WTC11 (cell line): ENCODE measurements around the gene TMEM115. TPM values are rescaled to one million over a fixed set of nuclear protein-coding genes. Genes with fewer than 3 reads are reported as not detected.

Experiments
- ATAC-seq: fragments of 200-7000 bp; cut with Tn5 transposase; 2 replicates; pipeline ENCODE4 v1.10.0; 2021; ENCODE audit warnings: mild to moderate bottlenecking, moderate library complexity
- CTCF ChIA-PET: fragments of 300-600 bp; sonication (Branson Sonifier 250); formaldehyde crosslinking; loops from one replicate; lab custom pipeline; 2021; ENCODE audit warnings: antibody characterized with exemption; lab: Charles Lee
- POLR2A ChIA-PET: fragments of 350-600 bp; sonication (Branson Sonifier 250); formaldehyde crosslinking; loops from one replicate; lab custom pipeline; 2021; ENCODE audit warnings: antibody characterized with exemption; lab: Charles Lee
- DNase-seq: peaks from one replicate; pipeline ENCODE4 v3.0.0; 2021; ENCODE audit warnings: low spot score
- H3K27ac Mint-ChIP-seq: 2 replicates; pipeline ENCODE4 v1.8.0; 2021; ENCODE audit warnings: mixed read lengths
- H3K27me3 Mint-ChIP-seq: 2 replicates; pipeline ENCODE4 v1.8.0; 2021; ENCODE audit warnings: low read depth, mild to moderate bottlenecking, moderate library complexity, mixed read lengths
- H3K36me3 Mint-ChIP-seq: 2 replicates; pipeline ENCODE4 v1.8.0; 2021; ENCODE audit warnings: mixed read lengths
- H3K4me1 Mint-ChIP-seq: 2 replicates; pipeline ENCODE4 v1.8.0; 2022; ENCODE audit warnings: mixed read lengths
- H3K4me3 Mint-ChIP-seq: 2 replicates; pipeline ENCODE4 v1.8.0; 2021; ENCODE audit warnings: mild to moderate bottlenecking, moderate library complexity, mixed read lengths
- H3K9me3 Mint-ChIP-seq: 2 replicates; pipeline ENCODE4 v1.8.0; 2021; ENCODE audit warnings: mixed read lengths
- E2F5 ChIP-seq: sonication (generic); formaldehyde crosslinking; IDR thresholded peaks from 2 replicates; pipeline ENCODE4 v1.8.1; 2022; ENCODE audit warnings: mild to moderate bottlenecking, moderate library complexity, missing genetic modification reagents
- HMGA2 ChIP-seq: fragments of 250-450 bp; sonication (Bioruptor Pico); IDR thresholded peaks from 2 replicates; pipeline ENCODE4 v1.4.0; 2021; ENCODE audit warnings: mild to moderate bottlenecking, moderate library complexity
- IRF1 ChIP-seq: sonication (generic); formaldehyde crosslinking; IDR thresholded peaks from 2 replicates; pipeline ENCODE4 v1.8.0; 2023; ENCODE audit warnings: missing genetic modification reagents
- IRF2 ChIP-seq: sonication (generic); formaldehyde crosslinking; IDR thresholded peaks from 2 replicates; pipeline ENCODE4 v1.8.0; 2022; ENCODE audit warnings: low read depth, missing genetic modification reagents, borderline replicate concordance
- JAZF1 ChIP-seq: fragments of 250-450 bp; sonication (Bioruptor Pico); IDR thresholded peaks from 2 replicates; pipeline ENCODE4 v1.9.0; 2021; ENCODE audit warnings: moderate library complexity, mild to moderate bottlenecking, inconsistent platforms
- JUN ChIP-seq: sonication (generic); formaldehyde crosslinking; IDR thresholded peaks from 2 replicates; pipeline ENCODE4 v1.8.0; 2023; ENCODE audit warnings: mild to moderate bottlenecking, missing genetic modification reagents
- MXD4 ChIP-seq: fragments of 250-450 bp; sonication (Bioruptor Pico); IDR thresholded peaks from 2 replicates; pipeline ENCODE4 v1.8.0; 2021; ENCODE audit warnings: mild to moderate bottlenecking, moderate library complexity, borderline replicate concordance
- MYBL2 ChIP-seq: sonication (generic); formaldehyde crosslinking; IDR thresholded peaks from 2 replicates; pipeline ENCODE4 v1.8.1; 2023; ENCODE audit warnings: mild to moderate bottlenecking, moderate library complexity, missing genetic modification reagents
- NFATC4 ChIP-seq: fragments of 250-450 bp; sonication (Bioruptor Pico); IDR thresholded peaks from 2 replicates; pipeline ENCODE4 v1.9.0; 2021; ENCODE audit warnings: mild to moderate bottlenecking
- RORB ChIP-seq: fragments of 250-450 bp; sonication (Bioruptor Pico); IDR thresholded peaks from 2 replicates; pipeline ENCODE4 v1.9.0; 2021; ENCODE audit warnings: mild to moderate bottlenecking
- SMAD3 ChIP-seq: sonication (generic); formaldehyde crosslinking; IDR thresholded peaks from 2 replicates; pipeline ENCODE4 v1.8.0; 2022; ENCODE audit warnings: missing genetic modification reagents, mild to moderate bottlenecking, borderline replicate concordance
- SMAD4 ChIP-seq: sonication (generic); formaldehyde crosslinking; IDR thresholded peaks from 2 replicates; pipeline ENCODE4 v1.8.0; 2022; ENCODE audit warnings: mild to moderate bottlenecking, missing genetic modification reagents
- SOX15 ChIP-seq: fragments of 250-450 bp; sonication (Bioruptor Pico); IDR thresholded peaks from 2 replicates; pipeline ENCODE4 v1.9.0; 2021; ENCODE audit warnings: mild to moderate bottlenecking
- TEAD4 ChIP-seq: sonication (generic); formaldehyde crosslinking; IDR thresholded peaks from 2 replicates; pipeline ENCODE4 v1.8.0; 2022; ENCODE audit warnings: mild to moderate bottlenecking, missing genetic modification reagents
- USF1 ChIP-seq: sonication (generic); formaldehyde crosslinking; IDR thresholded peaks from 2 replicates; pipeline ENCODE4 v1.8.0; 2022; ENCODE audit warnings: mild to moderate bottlenecking, missing genetic modification reagents
- USF2 ChIP-seq: sonication (generic); formaldehyde crosslinking; IDR thresholded peaks from 2 replicates; pipeline ENCODE4 v1.8.1; 2023; ENCODE audit warnings: mild to moderate bottlenecking, missing genetic modification reagents, moderate library complexity
- ZBTB21 ChIP-seq: sonication (generic); formaldehyde crosslinking; IDR thresholded peaks from 2 replicates; pipeline ENCODE4 v1.8.1; 2023; ENCODE audit warnings: mild to moderate bottlenecking, missing genetic modification reagents, borderline replicate concordance
- ZBTB43 ChIP-seq: sonication (generic); formaldehyde crosslinking; IDR thresholded peaks from 2 replicates; pipeline ENCODE4 v1.8.1; 2023; ENCODE audit warnings: mild to moderate bottlenecking, missing genetic modification reagents
- ZNF263 ChIP-seq: sonication (generic); formaldehyde crosslinking; IDR thresholded peaks from 2 replicates; pipeline ENCODE4 v1.8.1; 2022; ENCODE audit warnings: low read depth, mild to moderate bottlenecking, moderate library complexity, missing genetic modification reagents
- ZNF317 ChIP-seq: sonication (generic); formaldehyde crosslinking; IDR thresholded peaks from 2 replicates; pipeline ENCODE4 v1.8.1; 2023; ENCODE audit warnings: low read depth, mild to moderate bottlenecking, moderate library complexity, missing genetic modification reagents, borderline replicate concordance
- ZNF416 ChIP-seq: fragments of 250-450 bp; sonication (Bioruptor Pico); IDR thresholded peaks from 2 replicates; pipeline ENCODE4 v1.9.0; 2021; ENCODE audit warnings: mild to moderate bottlenecking, inconsistent platforms
- total RNA-seq: library from RNA; stranded (reverse); gene quantifications from 3 replicates; pipeline ENCODE4 v1.2.3, GENCODE V29; 2021
- TF ChIP-seq, protein P1 (sequence below): sonication (generic); formaldehyde crosslinking; conservative IDR thresholded peaks from 2 replicates; pipeline ENCODE4 v1.8.1; 2023; ENCODE audit warnings: mild to moderate bottlenecking, low read depth, missing genetic modification reagents, moderate library complexity
- TF ChIP-seq, protein P2 (sequence below): sonication (generic); formaldehyde crosslinking; IDR thresholded peaks from 2 replicates; pipeline ENCODE4 v1.8.1; 2022; ENCODE audit warnings: mild to moderate bottlenecking, missing genetic modification reagents, moderate library complexity, borderline replicate concordance
- TF ChIP-seq, protein P3 (sequence below): sonication (generic); formaldehyde crosslinking; IDR thresholded peaks from 2 replicates; pipeline ENCODE4 v1.8.0; 2022; ENCODE audit warnings: missing genetic modification reagents

Gene TMEM115
- total RNA-seq, 1 experiment from 2014 or later, result 30.0 TPM

- no peak overlapping the region for H3K27ac Mint-ChIP-seq
- TF ChIP-seq ZNF263, result no peak
- no peak for TF ChIP-seq JAZF1 (CRISPR knock-in tag)
- no peak for TF ChIP-seq USF1 (CRISPR knock-in tag)
- TF ChIP-seq MYBL2, result no peak
- no peak for TF ChIP-seq ZNF416
- TF ChIP-seq IRF2 (CRISPR knock-in tag), result no peak
- no peak for TF ChIP-seq ZNF317
- TF ChIP-seq ZBTB43, result no peak
- TF ChIP-seq RORB, result no peak
- TF ChIP-seq SMAD3, result no peak
- TF ChIP-seq, protein P1, sequence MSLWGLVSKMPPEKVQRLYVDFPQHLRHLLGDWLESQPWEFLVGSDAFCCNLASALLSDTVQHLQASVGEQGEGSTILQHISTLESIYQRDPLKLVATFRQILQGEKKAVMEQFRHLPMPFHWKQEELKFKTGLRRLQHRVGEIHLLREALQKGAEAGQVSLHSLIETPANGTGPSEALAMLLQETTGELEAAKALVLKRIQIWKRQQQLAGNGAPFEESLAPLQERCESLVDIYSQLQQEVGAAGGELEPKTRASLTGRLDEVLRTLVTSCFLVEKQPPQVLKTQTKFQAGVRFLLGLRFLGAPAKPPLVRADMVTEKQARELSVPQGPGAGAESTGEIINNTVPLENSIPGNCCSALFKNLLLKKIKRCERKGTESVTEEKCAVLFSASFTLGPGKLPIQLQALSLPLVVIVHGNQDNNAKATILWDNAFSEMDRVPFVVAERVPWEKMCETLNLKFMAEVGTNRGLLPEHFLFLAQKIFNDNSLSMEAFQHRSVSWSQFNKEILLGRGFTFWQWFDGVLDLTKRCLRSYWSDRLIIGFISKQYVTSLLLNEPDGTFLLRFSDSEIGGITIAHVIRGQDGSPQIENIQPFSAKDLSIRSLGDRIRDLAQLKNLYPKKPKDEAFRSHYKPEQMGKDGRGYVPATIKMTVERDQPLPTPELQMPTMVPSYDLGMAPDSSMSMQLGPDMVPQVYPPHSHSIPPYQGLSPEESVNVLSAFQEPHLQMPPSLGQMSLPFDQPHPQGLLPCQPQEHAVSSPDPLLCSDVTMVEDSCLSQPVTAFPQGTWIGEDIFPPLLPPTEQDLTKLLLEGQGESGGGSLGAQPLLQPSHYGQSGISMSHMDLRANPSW, result no peak
- no peak for TF ChIP-seq ZBTB21 (CRISPR knock-in tag)
- no peak for TF ChIP-seq IRF1 (CRISPR knock-in tag)
- no peak for TF ChIP-seq SOX15
- TF ChIP-seq, protein P2, sequence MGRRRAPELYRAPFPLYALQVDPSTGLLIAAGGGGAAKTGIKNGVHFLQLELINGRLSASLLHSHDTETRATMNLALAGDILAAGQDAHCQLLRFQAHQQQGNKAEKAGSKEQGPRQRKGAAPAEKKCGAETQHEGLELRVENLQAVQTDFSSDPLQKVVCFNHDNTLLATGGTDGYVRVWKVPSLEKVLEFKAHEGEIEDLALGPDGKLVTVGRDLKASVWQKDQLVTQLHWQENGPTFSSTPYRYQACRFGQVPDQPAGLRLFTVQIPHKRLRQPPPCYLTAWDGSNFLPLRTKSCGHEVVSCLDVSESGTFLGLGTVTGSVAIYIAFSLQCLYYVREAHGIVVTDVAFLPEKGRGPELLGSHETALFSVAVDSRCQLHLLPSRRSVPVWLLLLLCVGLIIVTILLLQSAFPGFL (CRISPR knock-in tag), result no peak
- no peak for TF ChIP-seq USF2
- TF ChIP-seq NFATC4 (CRISPR knock-in tag), result no peak
- TF ChIP-seq HMGA2 (CRISPR knock-in tag), result no peak
- no peak for ATAC-seq
- peaks cover 33% of the 10 kb centered on the region for H3K4me1 Mint-ChIP-seq
- peaks cover 71% of the 10 kb centered on the region for H3K27me3 Mint-ChIP-seq
- peak overlapping the region; percentile 95 for H3K4me3 Mint-ChIP-seq
- ChIA-PET CTCF (interaction anchor here (1.0 to 1.7 kb wide), 7 partner anchors 37 to 272 kb away, joined by 3 to 6 read pairs (median 4); partner anchors contain the start of genes CISH, HYAL1 and IFRD2), POLR2A (no interaction called here)
- DNase-seq, result no peak
- H3K36me3 Mint-ChIP-seq, result no peaks in the 10 kb centered on the region
- H3K9me3 Mint-ChIP-seq, result no peaks in the 10 kb centered on the region
These were observed 19.2 kb downstream of the TMEM115 start for GRCh38 chr3:50340147-50340447.

DNA sequence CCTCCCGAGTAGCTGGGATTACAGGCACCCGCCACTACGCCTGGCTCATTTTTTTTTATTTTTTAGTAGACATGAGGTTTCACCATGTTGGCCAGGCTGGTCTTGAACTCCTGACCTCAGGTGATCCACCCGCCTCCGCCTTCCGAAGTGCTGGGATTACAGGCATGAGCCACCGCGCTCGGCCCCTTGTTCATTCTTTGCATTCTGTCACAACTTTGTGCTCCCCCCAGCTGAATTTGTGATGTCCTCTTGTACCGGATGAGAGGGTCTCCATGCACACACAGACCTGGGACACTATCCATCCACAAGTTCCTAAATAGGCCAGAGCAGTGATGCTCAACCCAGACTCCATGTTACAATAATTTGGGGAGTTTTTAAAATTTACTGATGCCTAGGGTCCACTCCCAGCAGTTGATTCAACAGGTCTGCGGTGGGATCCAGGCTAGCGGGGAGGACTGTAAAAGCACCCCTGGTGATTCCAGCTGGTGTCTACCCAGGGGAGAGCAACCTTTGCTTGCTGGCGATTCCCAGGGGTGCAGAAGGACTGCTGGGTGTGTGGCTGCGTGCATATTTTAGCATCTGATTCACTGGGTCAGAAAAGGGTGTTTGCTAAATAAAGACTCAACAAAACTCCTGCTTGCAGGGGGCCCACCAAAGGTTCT lies 19.7 kb downstream of the TMEM115 start:
- H3K4me3 Mint-ChIP-seq, result peak overlapping the region; percentile 95
- ChIA-PET CTCF (no interaction called here), POLR2A (no interaction called here)
- no peak for DNase-seq
- peaks cover 33% of the 10 kb centered on the region for H3K4me1 Mint-ChIP-seq
- no peak for ATAC-seq
- H3K27ac Mint-ChIP-seq, result no peak overlapping the region
- peaks cover 66% of the 10 kb centered on the region for H3K27me3 Mint-ChIP-seq
- H3K36me3 Mint-ChIP-seq, result no peaks in the 10 kb centered on the region
- H3K9me3 Mint-ChIP-seq, result no peaks in the 10 kb centered on the region
- TF ChIP-seq, protein P3, sequence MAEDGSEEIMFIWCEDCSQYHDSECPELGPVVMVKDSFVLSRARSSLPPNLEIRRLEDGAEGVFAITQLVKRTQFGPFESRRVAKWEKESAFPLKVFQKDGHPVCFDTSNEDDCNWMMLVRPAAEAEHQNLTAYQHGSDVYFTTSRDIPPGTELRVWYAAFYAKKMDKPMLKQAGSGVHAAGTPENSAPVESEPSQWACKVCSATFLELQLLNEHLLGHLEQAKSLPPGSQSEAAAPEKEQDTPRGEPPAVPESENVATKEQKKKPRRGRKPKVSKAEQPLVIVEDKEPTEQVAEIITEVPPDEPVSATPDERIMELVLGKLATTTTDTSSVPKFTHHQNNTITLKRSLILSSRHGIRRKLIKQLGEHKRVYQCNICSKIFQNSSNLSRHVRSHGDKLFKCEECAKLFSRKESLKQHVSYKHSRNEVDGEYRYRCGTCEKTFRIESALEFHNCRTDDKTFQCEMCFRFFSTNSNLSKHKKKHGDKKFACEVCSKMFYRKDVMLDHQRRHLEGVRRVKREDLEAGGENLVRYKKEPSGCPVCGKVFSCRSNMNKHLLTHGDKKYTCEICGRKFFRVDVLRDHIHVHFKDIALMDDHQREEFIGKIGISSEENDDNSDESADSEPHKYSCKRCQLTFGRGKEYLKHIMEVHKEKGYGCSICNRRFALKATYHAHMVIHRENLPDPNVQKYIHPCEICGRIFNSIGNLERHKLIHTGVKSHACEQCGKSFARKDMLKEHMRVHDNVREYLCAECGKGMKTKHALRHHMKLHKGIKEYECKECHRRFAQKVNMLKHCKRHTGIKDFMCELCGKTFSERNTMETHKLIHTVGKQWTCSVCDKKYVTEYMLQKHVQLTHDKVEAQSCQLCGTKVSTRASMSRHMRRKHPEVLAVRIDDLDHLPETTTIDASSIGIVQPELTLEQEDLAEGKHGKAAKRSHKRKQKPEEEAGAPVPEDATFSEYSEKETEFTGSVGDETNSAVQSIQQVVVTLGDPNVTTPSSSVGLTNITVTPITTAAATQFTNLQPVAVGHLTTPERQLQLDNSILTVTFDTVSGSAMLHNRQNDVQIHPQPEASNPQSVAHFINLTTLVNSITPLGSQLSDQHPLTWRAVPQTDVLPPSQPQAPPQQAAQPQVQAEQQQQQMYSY (CRISPR knock-in tag), result no peak
- TF ChIP-seq JUN (CRISPR knock-in tag) (no peak), SMAD4 (CRISPR knock-in tag) (no peak), E2F5 (CRISPR knock-in tag) (no peak), MXD4 (CRISPR knock-in tag) (no peak), TEAD4 (no peak)
